Activated T-helper 1 cell treated with anti-CD3 and anti-CD28 coated beads, Interleukin-2, amount 50 U/mL, for 16 hours (primary cell): ENCODE measurements around the gene FAM222A.

Source experiments
- DNase-seq, 2 donors: peaks; one replicate each; pipeline ENCODE4 v3.0.0-alpha.2; 2020; ENCODE audit warnings: low read depth in 1 of 2, low spot score in 1 of 2

The FAM222A gene

GRCh38 chr12:109795023-109795422, 81.4 kb downstream of the FAM222A start:
- DNase-seq: no peak

- no peak for DNase-seq
These were observed 82.4 kb downstream of the FAM222A start for GRCh38 chr12:109796057-109796456.

- no peak for DNase-seq
These were observed 84.5 kb downstream of the FAM222A start for GRCh38 chr12:109797905-109798669.

- no peak for DNase-seq
These were observed 85.1 kb downstream of the FAM222A start for GRCh38 chr12:109798691-109799090.

- no peak for DNase-seq
These were observed 86.9 kb downstream of the FAM222A start for GRCh38 chr12:109800536-109800935.

- DNase-seq: no peak
These were observed 89.2 kb downstream of the FAM222A start for GRCh38 chr12:109802828-109803227.

- DNase-seq: no peak
These were observed 90.1 kb downstream of the FAM222A start for GRCh38 chr12:109803678-109804077.

GRCh38 chr12:109804820-109805761, 91.5 kb downstream of the FAM222A start:
- peak; percentile 53 to 56 for DNase-seq

- no peak for DNase-seq
These were observed 94.5 kb downstream of the FAM222A start for GRCh38 chr12:109807954-109808643.

- no peak for DNase-seq
These were observed 95.4 kb downstream of the FAM222A start for GRCh38 chr12:109808876-109809646.

GRCh38 chr12:109810954-109811623, 97.5 kb downstream of the FAM222A start:
- no peak for DNase-seq

GRCh38 chr12:109811624-109811995, 98.0 kb downstream of the FAM222A start:
- no peak for DNase-seq

- DNase-seq: no peak
These were observed 100.3 kb downstream of the FAM222A start for GRCh38 chr12:109813810-109814416.

GRCh38 chr12:109814600-109815150, 101.0 kb downstream of the FAM222A start:
- no peak for DNase-seq

GRCh38 chr12:109815225-109815624, 101.6 kb downstream of the FAM222A start:
- DNase-seq: no peak

- DNase-seq: no peak
These were observed 102.4 kb downstream of the FAM222A start for GRCh38 chr12:109815757-109816617.

GRCh38 chr12:109816870-109817269, 103.2 kb downstream of the FAM222A start:
- no peak for DNase-seq

- no peak for DNase-seq
These were observed 104.1 kb downstream of the FAM222A start for GRCh38 chr12:109817627-109818231.
